ENCODE measurements around the gene PRKX. TPM values are rescaled to one million over a fixed set of nuclear protein-coding genes. Genes with fewer than 3 reads are reported as not detected.
"Not testable (repeated sequence)": the region's sequence is repeated elsewhere in the genome, so short reads cannot be mapped to it uniquely, and the experiment has no call there.

The PRKX gene
- total RNA-seq, 4 donors from 2014 or later = 32.2 to 37.8 (median 34.1) TPM

DNA sequence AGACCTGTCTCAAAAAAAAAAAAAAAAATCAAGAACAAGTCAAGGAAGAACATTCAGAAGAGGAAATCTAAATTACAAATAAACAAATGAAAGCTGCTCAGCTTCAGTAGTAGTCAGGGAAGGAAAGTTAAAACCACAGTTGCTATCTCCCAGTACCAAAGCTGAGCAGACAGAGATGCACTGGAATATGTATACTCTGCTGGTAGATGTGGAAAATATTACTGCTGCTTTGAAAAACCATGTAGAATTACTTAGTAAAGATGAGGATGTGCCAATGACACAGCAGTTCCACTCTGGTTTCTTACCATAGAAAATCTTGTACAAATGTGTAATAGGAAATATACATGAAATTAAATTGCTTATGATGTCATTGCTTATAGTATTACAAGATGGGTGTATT is 25.1 kb upstream of the PRKX start:
- TF ChIP-seq, protein P1, sequence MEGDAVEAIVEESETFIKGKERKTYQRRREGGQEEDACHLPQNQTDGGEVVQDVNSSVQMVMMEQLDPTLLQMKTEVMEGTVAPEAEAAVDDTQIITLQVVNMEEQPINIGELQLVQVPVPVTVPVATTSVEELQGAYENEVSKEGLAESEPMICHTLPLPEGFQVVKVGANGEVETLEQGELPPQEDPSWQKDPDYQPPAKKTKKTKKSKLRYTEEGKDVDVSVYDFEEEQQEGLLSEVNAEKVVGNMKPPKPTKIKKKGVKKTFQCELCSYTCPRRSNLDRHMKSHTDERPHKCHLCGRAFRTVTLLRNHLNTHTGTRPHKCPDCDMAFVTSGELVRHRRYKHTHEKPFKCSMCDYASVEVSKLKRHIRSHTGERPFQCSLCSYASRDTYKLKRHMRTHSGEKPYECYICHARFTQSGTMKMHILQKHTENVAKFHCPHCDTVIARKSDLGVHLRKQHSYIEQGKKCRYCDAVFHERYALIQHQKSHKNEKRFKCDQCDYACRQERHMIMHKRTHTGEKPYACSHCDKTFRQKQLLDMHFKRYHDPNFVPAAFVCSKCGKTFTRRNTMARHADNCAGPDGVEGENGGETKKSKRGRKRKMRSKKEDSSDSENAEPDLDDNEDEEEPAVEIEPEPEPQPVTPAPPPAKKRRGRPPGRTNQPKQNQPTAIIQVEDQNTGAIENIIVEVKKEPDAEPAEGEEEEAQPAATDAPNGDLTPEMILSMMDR (IDR thresholded peaks at IDR 0.05) = no peak
- TF ChIP-seq EP300 (IDR thresholded peaks at IDR 0.05) (no peak), POLR2A (IDR thresholded peaks at IDR 0.05) (no peak)
- H3K36me3 ChIP-seq = no peaks in the 10 kb centered on the region

DNA sequence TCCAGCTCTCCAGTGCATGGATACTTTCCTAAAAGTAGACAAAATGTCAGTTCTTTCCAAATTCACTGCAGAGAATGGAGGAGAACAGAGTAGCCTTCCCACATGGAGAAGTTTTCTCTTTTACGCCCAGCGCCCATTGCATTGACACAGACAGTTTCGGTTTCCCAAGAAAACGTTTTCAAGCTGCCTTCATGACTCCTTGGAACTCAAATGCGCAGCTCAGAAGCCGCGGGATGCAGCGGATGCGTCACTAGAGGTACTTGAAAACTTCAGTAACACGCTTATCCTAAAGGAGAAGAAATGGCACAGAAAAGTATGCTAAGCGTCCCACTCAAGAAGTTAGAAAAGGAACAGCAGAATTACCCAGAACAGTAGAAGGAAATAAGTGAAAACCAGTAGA is 23.1 kb upstream of the PRKX start:
- not testable (repeated sequence) for H3K36me3 ChIP-seq; DNase-seq (ENCODE audit: low spot score in 2 of 2); H3K27me3 ChIP-seq; H3K27ac ChIP-seq; H3K9me3 ChIP-seq; H3K4me1 ChIP-seq; H3K4me3 ChIP-seq
- WGBS, 2 donors = 85 to 90% methylated on average over 11 of the region's 11 CpGs

More for the DNA sequence above, 25.1 kb upstream of the PRKX start:
- DNase-seq (ENCODE audit: low spot score in 2 of 2) = no peak
- no peaks in the 10 kb centered on the region for H3K27me3 ChIP-seq
- H3K9me3 ChIP-seq = no peaks in the 10 kb centered on the region
- H3K4me3 ChIP-seq = no peak overlapping the region
- no peak overlapping the region for H3K27ac ChIP-seq
- no peaks in the 10 kb centered on the region for H3K4me1 ChIP-seq

DNA sequence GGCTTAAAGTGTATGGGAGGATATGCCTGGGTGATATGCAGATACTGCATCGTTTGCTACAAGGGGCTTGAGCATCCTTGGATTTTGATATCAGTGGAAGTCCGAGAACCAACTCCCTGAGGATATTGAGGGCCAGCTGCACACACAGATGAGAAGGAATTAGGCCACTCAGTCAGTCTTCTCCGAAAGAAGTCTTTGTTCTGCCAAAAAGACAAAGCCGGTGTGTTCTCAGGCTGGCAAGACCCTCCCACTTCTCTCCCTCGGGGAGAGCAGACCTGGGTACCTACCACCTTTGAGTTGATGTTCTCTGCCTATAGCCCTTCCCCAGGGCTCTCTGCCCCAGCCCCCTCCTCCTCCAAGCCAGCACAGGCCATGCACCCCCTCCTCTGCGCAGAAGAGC is 22.4 kb upstream of the PRKX start:
- not testable (repeated sequence) for DNase-seq (ENCODE audit: low spot score in 2 of 2); H3K9me3 ChIP-seq; H3K4me3 ChIP-seq; H3K4me1 ChIP-seq; H3K36me3 ChIP-seq; H3K27ac ChIP-seq; H3K27me3 ChIP-seq
- WGBS, 2 donors = 45 to 50% methylated on average over 2 to 6 of the region's 6 CpGs

DNA sequence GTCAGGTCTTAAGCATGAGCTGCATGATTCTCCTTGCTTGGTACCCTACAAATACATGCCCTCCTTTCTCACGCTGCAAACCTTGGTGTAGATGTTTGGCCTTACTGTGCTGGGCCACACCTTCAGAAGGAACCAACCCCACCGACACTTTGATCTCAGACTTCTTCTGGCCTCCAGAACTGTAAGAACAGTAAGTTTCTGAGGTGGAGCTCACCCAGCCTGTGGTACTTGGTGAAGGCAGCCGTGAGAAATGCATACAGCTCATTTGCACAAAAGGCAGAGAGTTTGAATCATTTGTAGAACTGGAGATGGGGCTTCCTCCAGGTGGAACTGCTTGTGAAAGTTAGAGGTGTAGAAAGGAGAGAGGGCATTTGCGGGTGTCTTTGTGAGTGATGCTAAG is 21.0 kb upstream of the PRKX start:
- not testable (repeated sequence) for H3K27ac ChIP-seq; H3K36me3 ChIP-seq; H3K27me3 ChIP-seq; H3K4me3 ChIP-seq; H3K9me3 ChIP-seq; DNase-seq (ENCODE audit: low spot score in 2 of 2); H3K4me1 ChIP-seq
- WGBS, 2 donors = 83 to 86% methylated on average over 2 to 4 of the region's 4 CpGs

DNA sequence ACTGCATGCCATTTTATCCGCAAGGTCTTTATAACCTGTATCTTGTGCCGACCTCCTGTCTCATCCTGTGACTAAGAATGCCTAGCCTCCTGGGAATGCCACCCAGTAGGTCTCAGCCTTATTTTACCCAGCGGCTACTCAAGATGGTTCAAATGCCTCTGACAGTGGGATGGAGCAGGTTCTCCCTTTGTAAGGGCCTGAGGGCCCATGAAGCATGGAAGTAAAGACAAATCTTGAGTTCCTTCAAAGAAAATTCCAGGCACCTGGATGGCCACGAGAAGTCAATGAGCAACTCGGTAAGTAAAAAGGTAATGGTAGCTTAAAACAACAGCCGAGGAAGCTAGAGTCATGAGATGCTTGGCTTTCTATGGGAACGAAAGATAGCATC is 19.6 kb upstream of the PRKX start:
- Histone ChIP-seq H3K36me3 (no peaks in the 10 kb centered on the region), H3K9me3 (no peaks in the 10 kb centered on the region), H3K27ac (no peak overlapping the region), H3K27me3 (no peaks in the 10 kb centered on the region), H3K4me3 (no peak overlapping the region), H3K4me1 (no peaks in the 10 kb centered on the region)
- TF ChIP-seq EP300 (IDR thresholded peaks at IDR 0.05) (no peak), POLR2A (IDR thresholded peaks at IDR 0.05) (no peak)
- DNase-seq (ENCODE audit: low spot score in 2 of 2) = no peak
- WGBS, 2 donors = 91 to 94% methylated on average over 7 of the region's 7 CpGs

DNA sequence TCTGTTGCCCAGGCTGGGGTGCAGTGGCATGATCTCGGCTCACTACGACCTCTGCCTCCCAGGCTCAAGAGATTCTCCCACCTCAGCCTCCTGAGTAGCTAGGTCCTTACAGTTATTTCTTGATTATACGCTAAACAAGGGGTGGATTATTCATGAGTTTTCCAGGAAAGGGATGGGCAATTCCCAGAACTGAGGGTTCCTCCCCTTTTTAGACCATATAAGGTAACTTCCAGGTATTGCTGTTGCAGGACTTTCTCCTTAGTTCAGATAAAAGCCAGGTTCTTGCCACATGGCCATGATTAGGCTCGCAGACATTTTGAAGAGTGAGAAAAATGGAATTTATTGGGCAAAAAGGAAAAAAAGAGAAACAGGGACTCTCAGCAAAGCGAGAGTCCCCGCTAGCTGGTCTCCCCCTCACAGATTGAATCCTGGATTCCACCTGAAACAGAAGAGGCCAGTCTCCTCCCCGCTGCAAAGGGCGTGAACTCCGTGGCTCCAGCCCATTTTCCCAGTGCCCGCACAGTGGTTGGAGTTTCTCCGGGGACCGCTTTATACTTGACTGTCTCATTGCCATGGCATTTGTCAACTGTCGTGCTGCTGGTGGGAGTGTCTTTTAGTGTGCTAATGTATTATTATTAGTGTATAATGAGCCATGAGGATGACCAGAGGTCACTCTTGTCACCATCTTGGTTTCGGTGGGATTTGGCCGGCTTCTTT is 19.0 kb upstream of the PRKX start:
- WGBS, 2 donors = 84 to 90% methylated on average over 15 of the region's 15 CpGs
- not testable (repeated sequence) for H3K4me1 ChIP-seq; H3K27ac ChIP-seq; H3K27me3 ChIP-seq; H3K4me3 ChIP-seq; H3K36me3 ChIP-seq; DNase-seq (ENCODE audit: low spot score in 2 of 2); H3K9me3 ChIP-seq

DNA sequence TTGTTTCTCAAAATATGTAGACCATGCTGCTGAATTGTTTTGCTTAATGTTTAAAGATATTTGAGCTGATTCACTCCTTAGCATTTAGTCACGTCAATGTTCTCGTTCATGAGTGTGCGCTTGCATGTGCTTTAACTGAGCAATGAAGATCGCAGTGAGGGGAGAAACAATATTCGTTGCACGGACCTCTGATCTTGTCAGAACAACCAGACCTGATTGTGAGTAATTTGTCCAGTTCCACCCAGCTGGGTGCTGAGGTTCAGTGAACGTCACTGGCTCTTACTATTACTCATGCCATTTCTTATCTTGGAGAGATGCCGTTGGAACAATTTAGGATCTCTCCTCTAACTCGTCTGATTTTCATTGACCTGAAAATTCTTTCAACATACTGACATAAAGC is 15.0 kb upstream of the PRKX start:
- Histone ChIP-seq H3K4me1 (no peaks in the 10 kb centered on the region), H3K27ac (no peak overlapping the region), H3K9me3 (no peaks in the 10 kb centered on the region), H3K27me3 (no peaks in the 10 kb centered on the region), H3K4me3 (no peak overlapping the region), H3K36me3 (no peaks in the 10 kb centered on the region)
- no peak for DNase-seq (ENCODE audit: low spot score in 2 of 2)
- 57 to 72% methylated on average over 9 of the region's 9 CpGs for whole genome bisulfite sequencing, 2 donors
- no peak for TF ChIP-seq EP300 (IDR thresholded peaks at IDR 0.05)
- TF ChIP-seq POLR2A (IDR thresholded peaks at IDR 0.05) = no peak
- TF ChIP-seq, protein P1 (IDR thresholded peaks at IDR 0.05) = no peak

DNA sequence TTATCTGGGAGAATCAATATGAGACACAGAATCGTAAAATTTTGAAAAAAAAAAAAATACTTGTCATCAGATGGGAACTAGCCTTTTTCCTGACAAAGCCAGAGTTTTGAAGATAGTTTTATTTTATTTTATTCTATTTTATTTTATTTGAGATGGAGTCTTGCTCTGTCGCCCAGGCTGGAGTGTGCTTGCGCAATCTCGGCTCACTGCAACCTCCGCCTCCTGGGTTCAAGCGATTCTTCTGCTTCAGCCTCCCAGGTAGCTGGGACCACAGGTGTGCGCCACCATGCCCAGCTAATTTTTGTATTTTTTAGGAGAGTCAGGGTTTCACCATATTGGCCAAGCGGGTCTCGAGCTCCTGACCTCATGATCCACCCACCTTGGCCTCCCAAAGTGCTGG is 10.0 kb upstream of the PRKX start:
- H3K4me1 ChIP-seq; H3K36me3 ChIP-seq; H3K27me3 ChIP-seq; H3K27ac ChIP-seq; DNase-seq (ENCODE audit: low spot score in 2 of 2); H3K4me3 ChIP-seq; H3K9me3 ChIP-seq: not testable (repeated sequence)
- 90 to 91% methylated on average over 9 of the region's 9 CpGs for WGBS, 2 donors
